GM21723 (cell line): ENCODE results near the gene SWI5.
A peak's percentile ranks its signal among the peaks of the same experiment; 100 is the strongest.
"Not testable (repeated sequence)": the region's sequence is repeated elsewhere in the genome, so short reads cannot be mapped to it uniquely, and the experiment has no call there.

Source experiments
- ATAC-seq: cut with Tn5 transposase; IDR thresholded peaks from one replicate; pipeline ENCODE4 v1.9.1; 2021; ENCODE audit warnings: mild to moderate bottlenecking, moderate library complexity; ENCODE audit not compliant: unreplicated experiment

SWI5 gene

GRCh38 chr9:128275198-128276007 lies 673 bp upstream of the SWI5 start, which contains the start of gene GOLGA2:
TSS of gene GOLGA2 (minus strand) at chr9:128276007. CDS start at chr9:128275976, 31 bp downstream.
- ATAC-seq, result peak; percentile 55

- ATAC-seq, result no peak
Measured at GRCh38 chr9:128276574-128277270, 646 bp downstream of the SWI5 start.

- ATAC-seq, result not testable (repeated sequence)
Measured at GRCh38 chr9:128279088-128280073, 3.3 kb downstream of the SWI5 start.

DNA sequence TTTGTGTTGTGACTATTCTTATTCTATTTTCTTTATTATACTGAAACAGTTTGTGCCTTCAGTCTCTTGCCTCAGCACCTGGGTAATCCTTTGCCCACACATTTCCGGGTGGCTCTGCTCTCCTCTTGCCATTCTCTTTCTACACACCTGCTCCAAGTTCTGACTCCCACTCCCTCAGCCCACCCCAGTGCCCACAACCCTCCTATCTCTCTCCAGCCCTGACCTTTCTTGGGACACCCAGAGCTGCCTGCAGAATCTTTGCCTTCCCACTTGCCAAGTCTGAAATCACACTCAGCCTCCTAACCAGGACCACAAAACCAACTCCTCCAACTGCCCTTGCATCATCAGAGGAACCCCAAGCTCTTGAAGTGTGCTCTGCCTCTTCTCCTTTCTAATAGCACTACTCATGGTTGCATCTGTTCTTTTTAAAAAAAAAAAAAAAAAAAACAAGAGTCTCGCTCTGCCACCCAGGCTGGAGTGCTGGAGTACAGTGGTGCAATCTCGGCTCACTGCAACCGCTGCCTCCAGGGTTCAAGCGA lies 4.1 kb downstream of the SWI5 start:
- ATAC-seq, result no peak

DNA sequence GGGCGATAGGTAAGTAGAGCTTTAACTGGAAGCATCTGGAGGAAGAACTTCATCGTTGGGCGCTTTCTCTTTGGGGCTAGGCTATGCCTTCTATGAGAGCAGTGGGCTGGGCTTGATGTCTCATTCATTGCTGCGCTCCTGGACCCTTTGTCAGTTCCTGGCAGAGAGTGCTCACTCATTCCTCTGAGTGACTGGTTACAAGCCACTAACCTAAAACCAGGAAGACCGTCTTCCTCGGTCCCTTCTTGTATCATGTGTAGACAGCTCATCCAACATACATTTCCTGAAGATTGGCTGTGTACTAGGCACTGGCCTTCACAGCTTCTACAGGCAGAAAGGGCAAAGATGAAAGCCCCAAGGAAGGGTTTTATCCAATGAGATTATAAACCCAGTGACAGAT lies 6.4 kb downstream of the SWI5 start:
- ATAC-seq, result no peak

DNA sequence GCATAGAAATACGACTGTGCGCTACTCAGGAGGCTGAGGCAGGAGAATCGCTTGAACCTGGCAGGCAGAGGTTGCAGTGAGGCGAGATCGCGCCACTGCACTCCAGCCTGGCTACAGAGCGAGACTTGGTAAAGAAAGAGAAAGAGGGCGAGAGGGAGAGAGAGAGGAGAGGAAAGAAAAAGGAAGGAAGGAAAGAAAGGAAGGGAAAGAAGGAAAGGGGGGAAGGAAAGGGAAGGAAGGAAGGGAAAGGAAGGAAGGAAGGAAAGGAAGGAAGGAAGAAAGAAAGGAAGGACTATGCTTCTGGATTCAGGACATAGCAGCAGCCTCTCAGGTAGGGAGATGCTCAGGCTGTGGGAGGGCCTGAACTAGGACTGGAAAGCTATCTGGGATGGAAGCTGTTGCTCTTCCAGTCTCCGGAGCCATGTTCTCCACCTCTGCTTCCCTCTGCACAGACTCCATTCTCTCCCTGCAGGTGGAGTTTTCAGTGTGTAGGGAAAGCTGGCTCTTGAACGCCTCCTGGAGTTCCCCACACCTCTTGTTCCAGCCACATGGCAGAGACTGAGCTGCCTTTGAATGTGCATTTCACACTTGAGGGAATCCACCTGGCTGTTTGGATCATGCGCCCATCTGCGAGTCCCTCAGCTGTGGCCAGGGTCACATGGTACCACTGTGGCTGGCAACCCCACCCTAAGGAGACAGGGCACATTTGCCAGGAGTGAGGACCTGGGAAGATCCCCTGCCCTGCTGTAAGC lies 9.1 kb downstream of the SWI5 start:
- no peak for ATAC-seq

DNA sequence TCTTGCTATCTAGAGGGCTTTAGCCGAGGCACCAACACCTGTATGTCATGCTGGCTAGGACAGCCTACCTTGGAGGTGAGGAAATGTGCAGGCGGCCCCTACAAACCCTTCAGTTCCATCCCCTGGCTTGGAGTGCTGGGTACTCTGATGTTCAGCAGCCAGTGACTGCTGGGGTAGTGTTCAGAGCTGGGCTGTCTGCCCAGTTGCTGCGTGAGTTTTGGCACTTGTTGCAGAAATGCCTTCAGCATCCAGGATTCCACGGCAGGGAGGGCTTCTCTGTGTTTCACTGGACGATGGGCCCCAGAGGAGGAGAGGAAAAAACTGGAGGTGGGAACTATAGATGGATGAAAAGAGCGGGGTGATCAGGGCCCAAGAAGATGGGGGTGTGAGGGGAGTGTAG lies 10.4 kb downstream of the SWI5 start:
- no peak for ATAC-seq

DNA sequence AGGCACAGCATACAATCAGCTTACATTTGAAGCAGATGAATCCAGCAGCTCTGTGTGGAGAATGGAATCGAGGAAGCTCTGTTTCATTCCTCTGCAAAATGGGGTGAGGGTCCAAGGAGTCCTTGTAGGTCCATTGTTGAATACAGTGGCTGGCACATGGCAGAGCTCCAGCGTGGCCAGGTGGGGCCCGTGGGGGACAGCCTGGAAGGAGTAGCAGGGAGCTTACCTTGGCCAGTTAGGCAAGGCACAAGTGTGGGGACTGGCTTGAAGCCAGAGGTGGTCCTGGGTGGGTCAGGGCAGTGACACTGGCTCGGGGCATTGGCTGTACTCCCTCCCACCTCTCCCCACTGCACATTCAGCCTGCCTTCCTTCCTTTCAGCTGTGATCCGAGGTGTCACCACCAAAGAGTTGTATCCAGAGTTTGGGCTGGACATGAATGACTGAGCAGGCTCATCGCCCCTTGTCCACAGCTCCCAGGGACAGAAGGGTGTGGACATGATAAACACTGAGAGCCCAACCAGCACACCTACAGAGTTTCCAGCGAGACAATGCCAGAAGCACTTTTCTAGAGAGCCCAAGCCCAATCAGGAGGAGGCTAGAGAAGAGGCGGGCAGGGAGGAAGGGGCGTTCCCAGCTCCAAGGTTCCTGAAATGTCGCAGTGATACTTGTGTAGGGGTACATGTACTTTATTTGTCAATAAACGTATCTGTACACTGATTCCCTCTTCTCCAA lies 12.4 kb downstream of the SWI5 start:
- ATAC-seq, result no peak

- ATAC-seq, result no peak
Measured at GRCh38 chr9:128292009-128292408, 15.9 kb downstream of the SWI5 start.

DNA sequence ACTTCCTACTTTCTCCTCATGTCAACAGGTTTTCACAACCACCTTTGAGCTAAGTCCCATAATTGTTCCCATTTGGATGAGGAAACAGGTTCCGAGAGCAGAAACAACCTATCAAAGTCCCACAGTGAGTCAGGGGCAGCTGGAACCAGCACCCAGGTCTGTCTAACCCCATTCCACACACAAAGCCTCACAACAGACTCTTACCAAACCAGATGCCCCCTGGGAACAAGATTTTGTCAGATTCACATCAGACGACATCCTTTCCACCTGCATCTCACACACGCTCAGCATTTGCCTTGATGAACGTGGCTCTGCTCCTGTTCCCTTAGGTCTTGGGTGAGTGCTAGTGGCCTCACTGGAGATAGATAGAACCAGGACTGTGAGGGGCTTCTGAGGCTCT lies 17.0 kb downstream of the SWI5 start:
- no peak for ATAC-seq

GRCh38 chr9:128294142-128294541 lies 18.1 kb downstream of the SWI5 start:
- ATAC-seq, result no peak

DNA sequence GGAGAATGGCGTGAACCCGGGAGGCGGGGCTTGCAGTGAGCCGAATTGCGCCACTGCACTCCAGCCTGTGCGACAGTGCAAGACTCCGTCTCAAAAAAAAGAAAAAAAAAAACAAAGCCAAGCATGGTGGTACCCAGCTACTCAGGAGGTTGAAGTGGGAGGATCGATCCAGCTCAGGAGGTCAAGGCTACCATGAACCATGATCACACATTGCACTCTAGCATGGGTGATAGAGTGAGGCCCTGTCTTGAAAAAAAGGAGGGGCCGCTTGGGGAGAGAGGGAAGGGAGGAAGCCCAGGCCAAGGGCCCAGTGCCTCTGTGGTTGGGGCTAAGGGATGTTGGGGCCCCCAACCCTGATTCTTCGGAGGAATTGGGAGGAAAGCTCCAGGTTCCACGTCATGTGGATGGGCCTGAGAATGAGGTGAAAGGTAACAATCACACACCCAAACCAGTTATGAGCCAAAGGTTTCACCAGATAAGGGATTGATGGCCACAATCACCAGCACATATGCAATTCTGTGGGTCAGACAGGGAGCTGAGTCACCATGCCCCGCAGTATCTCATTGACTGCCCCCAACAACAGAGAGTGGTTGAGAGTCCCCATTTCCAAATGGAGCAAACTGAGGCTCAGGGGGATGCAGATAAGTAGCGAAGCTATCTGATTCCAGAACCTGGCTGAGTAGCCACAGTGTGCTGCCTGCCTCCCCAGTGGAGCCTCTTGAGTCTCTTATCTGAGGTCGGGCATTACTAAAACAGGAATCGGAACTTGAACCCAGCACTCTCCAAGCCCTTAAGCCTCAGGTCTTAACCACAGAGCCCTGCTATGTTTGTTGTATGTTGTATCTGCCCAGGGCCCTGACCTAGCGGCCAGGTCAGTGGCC lies 20.5 kb downstream of the SWI5 start:
- ATAC-seq, result no peak

DNA sequence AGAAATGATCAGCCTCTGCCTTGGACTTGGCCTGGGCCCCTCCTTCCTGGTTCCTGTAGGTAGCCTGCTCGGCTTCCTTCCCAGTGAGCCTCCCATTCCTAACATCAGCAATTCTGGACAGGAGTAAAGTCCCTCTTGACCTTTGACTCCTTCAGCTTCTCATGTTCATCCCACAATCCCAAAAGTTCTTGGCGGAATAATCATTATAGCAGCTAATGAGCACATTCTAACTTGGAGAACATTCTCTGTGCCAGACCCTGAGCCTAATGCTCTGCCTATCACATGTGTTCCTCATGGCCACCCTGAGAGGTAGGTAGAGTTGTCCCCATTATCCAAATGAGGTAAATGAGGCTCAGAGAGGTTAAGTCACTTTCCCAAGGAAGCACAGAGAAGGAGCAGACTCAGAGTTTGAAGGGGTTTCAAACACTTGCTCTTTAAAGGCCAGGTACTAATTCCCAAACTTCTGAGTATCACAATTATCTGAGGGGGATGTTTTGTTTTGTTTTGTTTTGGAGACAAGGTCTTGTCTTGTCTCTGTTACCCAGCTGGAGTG lies 21.2 kb downstream of the SWI5 start:
- ATAC-seq, result no peak

DNA sequence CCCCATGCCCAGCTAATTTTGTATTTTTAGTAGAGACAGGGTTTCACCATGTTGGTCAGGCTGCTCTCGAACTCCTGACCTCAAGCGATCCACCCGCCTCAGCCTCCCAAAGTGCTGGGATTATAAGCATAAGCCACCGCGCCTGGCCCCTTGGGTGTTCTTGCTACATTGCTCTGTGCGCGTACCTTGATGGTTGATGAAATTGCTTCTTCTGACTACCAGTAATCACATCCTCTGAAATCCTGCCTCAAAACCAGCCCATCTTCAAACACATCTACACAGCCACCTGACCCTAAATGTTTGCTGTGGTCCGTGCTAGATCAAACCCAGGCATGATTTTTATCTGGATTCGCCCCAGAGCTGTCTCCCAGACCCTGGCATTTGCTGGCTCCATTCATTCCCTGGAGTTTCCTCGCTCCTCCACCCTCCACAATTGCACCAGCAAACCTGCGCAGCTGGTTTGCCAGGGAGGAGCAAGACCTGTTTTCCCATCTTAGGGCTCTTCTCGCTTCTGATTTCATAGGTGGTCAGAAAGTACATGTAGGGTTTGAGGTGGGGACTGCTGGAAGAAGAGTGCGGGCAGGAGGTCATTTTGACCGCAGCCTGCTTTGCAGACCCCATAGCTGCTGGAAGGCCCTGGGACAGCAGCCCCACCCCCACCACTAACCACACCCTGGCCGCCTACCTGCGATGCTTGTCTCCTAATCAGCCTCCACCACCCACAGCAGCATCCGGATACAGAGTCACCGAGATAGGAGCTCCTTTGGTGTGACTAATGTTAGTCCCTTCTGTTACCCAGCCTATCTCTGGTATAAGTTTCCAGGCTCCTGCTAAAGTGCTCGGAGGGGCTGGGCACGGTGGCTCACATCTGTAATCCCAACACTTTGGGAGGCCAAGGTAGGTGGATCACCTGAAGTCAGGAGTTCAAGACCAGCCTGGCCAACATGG lies 22.7 kb downstream of the SWI5 start:
- ATAC-seq, result no peak

GRCh38 chr9:128304136-128304970 lies 28.3 kb downstream of the SWI5 start:
- ATAC-seq, result no peak

GRCh38 chr9:128304971-128305288 lies 28.9 kb downstream of the SWI5 start:
- ATAC-seq, result no peak
